ENCODE data around the gene AMZ2. TPM values are rescaled to one million over a fixed set of nuclear protein-coding genes. Genes with fewer than 3 reads are reported as not detected.

AMZ2 gene
- total RNA-seq, 2 experiments from 2014 or later = 119 to 150 TPM

GRCh38 chr17:68290955-68291835 is 43.4 kb downstream of the AMZ2 start, which contains the start of the genes ARSG and SLC16A6:
Gene ARSG (plus strand): TSS chr17:68291495. CDS start chr17:68307494, 15,999 bp downstream.
Gene SLC16A6 (minus strand): TSS chr17:68291127. CDS start chr17:68278320, 12,807 bp downstream.
- ATAC-seq (peak; percentile 58), DNase-seq (peak; percentile 92)
- Mint-ChIP-seq H3K36me3 (ENCODE audit: low read depth) (peaks cover 4% of the 10 kb centered on the region), H3K4me1 (peaks cover 62% of the 10 kb centered on the region), H3K27me3 (no peaks in the 10 kb centered on the region), H3K27ac (peak within 1 kb of the TSS; percentile 96), H3K4me3 (peak within 1 kb of the TSS; percentile 95), H3K9me3 (ENCODE audit: low read depth) (no peaks in the 10 kb centered on the region)
- POLR2A ChIA-PET = interaction anchor here (1.0 to 2.5 kb wide), 7 partner anchors 43 to 170 kb away, joined by 3 to 9 read pairs (median 3); partner anchors contain the start of genes AMZ2 and WIPI1
- CTCF ChIA-PET = interaction anchor here (0.6 to 2.7 kb wide), 3 partner anchors 19 to 147 kb away, joined by 3 to 16 read pairs (median 10); no protein-coding TSS in a partner anchor
- intact Hi-C loops (cut with DNase I, micrococcal nuclease) = loop anchor here (1.0 to 5.0 kb wide), 13 partner anchors 33 to 298 kb away; partner anchors contain the start of genes KPNA2 (in 1 of the 2), PRKAR1A (in 1 of the 2) and WIPI1 (in 1 of the 2)

DNA sequence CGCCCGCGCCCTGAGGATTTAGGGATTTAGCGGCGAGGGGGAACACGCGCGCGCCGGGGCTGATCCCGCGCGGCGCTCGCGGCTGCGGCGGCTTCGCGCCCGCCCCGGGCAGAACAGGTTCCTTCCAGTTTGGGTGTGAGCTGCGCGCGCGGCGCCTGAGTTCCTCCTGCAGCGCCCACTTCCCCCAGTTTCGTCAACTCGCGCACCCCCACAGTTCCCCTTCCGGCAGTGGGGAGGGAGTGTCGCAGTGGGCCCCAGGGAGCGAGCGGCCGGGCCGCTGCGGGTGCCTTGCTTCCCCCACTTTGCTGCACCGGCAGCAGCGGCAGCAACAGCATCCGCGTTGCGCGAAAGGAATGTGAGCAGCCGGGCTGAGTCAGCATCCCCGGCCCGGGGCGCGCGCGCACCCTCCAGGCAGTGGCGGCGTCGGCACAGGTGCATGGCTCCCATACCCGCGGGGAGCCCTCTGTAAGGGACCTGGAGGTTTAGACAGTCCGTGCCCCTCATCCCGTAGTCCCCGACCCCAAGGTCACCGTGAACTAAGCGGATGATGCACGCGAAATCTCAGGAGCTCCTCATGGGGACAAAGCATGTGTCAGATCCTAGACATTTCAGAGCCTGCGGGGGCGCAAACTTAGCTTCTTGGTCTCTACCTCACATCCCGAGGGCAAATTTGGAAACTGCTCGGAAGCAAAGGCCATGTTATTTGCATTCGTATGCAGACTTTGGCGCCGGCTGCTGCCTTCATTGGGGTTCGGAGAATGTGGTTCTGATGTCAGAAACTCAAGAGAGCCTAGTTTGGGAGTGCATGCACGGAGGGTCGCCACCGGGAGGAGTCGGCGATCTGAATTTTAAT is 44.2 kb downstream of the AMZ2 start:
- ATAC-seq (peak; percentile 71), DNase-seq (peak; percentile 92)
- peak overlapping the region; percentile 61 for H3K27ac Mint-ChIP-seq
- H3K4me1 Mint-ChIP-seq = peaks cover 68% of the 10 kb centered on the region
- H3K4me3 Mint-ChIP-seq = peak overlapping the region; percentile 77
- H3K36me3 Mint-ChIP-seq (ENCODE audit: low read depth) = peaks cover 4% of the 10 kb centered on the region
- no peaks in the 10 kb centered on the region for H3K27me3 Mint-ChIP-seq
- no peaks in the 10 kb centered on the region for H3K9me3 Mint-ChIP-seq (ENCODE audit: low read depth)
- intact Hi-C loops (cut with DNase I, micrococcal nuclease) = loop anchor here (1.0 to 5.0 kb wide), 16 partner anchors 34 to 1035 kb away; partner anchors contain the start of genes ABCA5 (in 1 of the 2), KPNA2 (in 1 of the 2), PRKAR1A (in 1 of the 2) and WIPI1 (in 1 of the 2)
- ChIA-PET POLR2A (interaction anchor here (0.5 to 2.5 kb wide), 10 partner anchors 33 to 169 kb away, joined by 3 to 9 read pairs (median 3); partner anchors contain the start of genes AMZ2 and WIPI1), CTCF (interaction anchor here (0.6 to 1.6 kb wide), 7 partner anchors 55 to 210 kb away, joined by 3 to 16 read pairs (median 4); no protein-coding TSS in a partner anchor)

GRCh38 chr17:68292689-68293040 is 44.8 kb downstream of the AMZ2 start:
- intact Hi-C loops (cut with DNase I, micrococcal nuclease) = loop anchor here (1.0 to 5.0 kb wide), 5 partner anchors 54 to 1035 kb away; partner anchors contain the start of gene ABCA5 (in 1 of the 2)
- POLR2A ChIA-PET = interaction anchor here (1.0 to 2.5 kb wide), 5 partner anchors 45 to 168 kb away, joined by 3 to 9 read pairs (median 3); partner anchors contain the start of gene AMZ2
- Mint-ChIP-seq H3K27ac (peak overlapping the region; percentile 61), H3K4me1 (peaks cover 69% of the 10 kb centered on the region), H3K27me3 (no peaks in the 10 kb centered on the region), H3K36me3 (ENCODE audit: low read depth) (peaks cover 4% of the 10 kb centered on the region), H3K9me3 (ENCODE audit: low read depth) (no peaks in the 10 kb centered on the region), H3K4me3 (peak overlapping the region; percentile 77)
- CTCF ChIA-PET = interaction anchor here (0.6 to 1.6 kb wide), 8 partner anchors 14 to 211 kb away, joined by 3 to 16 read pairs (median 4); no protein-coding TSS in a partner anchor
- DNase-seq = no peak
- ATAC-seq = no peak

DNA sequence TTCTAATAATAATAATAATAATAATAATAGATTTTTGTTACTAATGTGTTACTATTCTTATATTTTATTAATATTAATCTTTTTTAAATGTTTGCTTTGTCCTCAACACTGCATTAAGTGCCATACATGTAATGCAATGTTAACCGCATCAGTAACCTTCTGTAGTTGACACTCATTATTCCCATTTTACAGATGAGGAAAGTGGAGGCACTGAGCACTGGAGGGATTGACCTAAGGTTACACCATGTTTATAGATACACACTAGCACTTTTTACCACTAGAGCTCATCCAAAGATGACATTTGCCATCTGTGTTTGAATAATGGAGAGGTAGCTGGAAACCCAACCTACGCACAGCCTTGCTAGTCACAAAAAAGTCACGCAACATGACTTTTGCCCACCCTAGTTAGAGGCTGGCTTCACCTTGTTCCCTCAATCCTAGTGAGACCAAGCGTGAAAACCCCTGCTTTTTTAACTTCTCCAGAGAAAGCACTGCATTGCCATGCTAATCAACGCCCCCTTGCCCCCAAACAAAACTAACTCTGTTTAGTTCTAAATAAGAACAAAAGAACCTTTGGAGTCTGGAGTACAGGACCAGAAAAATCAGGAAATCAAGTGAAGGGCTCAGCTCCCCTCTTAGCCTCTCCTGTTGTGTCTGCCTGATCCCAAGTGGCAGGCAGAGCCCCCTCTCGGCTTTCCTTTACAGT is 45.8 kb downstream of the AMZ2 start:
- POLR2A ChIA-PET = no interaction called here
- no peaks in the 10 kb centered on the region for H3K27me3 Mint-ChIP-seq
- CTCF ChIA-PET = interaction anchor here (0.9 to 1.6 kb wide), 2 partner anchors 56 to 212 kb away, joined by 3 read pairs; no protein-coding TSS in a partner anchor
- ATAC-seq = no peak
- no peak overlapping the region for H3K4me3 Mint-ChIP-seq
- intact Hi-C loops (cut with DNase I, micrococcal nuclease) = loop anchor here in 1 of 2 experiments (5.0 kb wide), 1 partner anchor 191 kb away; no protein-coding TSS in a partner anchor
- H3K9me3 Mint-ChIP-seq (ENCODE audit: low read depth) = no peaks in the 10 kb centered on the region
- peaks cover 4% of the 10 kb centered on the region for H3K36me3 Mint-ChIP-seq (ENCODE audit: low read depth)
- peaks cover 66% of the 10 kb centered on the region for H3K4me1 Mint-ChIP-seq
- no peak overlapping the region for H3K27ac Mint-ChIP-seq
- no peak for DNase-seq

DNA sequence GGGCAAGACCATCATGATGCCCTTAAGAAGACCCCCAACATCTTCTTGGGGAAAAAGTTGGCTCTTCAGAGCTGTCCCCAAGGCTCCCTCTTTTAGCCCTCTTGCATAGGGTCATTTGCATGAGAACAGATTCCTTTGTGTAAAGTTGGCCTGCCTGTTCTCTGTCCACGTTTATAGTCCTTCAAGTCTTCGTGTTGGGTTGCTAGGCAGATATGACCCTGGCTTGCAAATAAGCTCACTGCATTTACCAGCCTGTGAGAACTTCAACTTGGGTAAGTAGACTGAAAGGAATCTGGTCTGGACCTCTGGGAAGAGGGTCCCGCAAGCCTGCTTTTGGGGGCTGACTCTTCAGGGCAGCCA is 46.3 kb downstream of the AMZ2 start:
- H3K4me1 Mint-ChIP-seq = peaks cover 61% of the 10 kb centered on the region
- no peaks in the 10 kb centered on the region for H3K27me3 Mint-ChIP-seq
- ATAC-seq (no peak), DNase-seq (no peak)
- no peak overlapping the region for H3K27ac Mint-ChIP-seq
- peaks cover 2% of the 10 kb centered on the region for H3K36me3 Mint-ChIP-seq (ENCODE audit: low read depth)
- intact Hi-C loops (cut with DNase I, micrococcal nuclease) = loop anchor here in 1 of 2 experiments (5.0 kb wide), 1 partner anchor 192 kb away; no protein-coding TSS in a partner anchor
- ChIA-PET POLR2A (no interaction called here), CTCF (interaction anchor here (0.9 kb wide), 1 partner anchor 56 kb away, joined by 3 read pairs; no protein-coding TSS in a partner anchor)
- H3K4me3 Mint-ChIP-seq = no peak overlapping the region
- H3K9me3 Mint-ChIP-seq (ENCODE audit: low read depth) = no peaks in the 10 kb centered on the region

GRCh38 chr17:68294617-68295016 is 46.8 kb downstream of the AMZ2 start:
- ChIA-PET CTCF (interaction anchor here (0.9 kb wide), 1 partner anchor 57 kb away, joined by 3 read pairs; no protein-coding TSS in a partner anchor), POLR2A (no interaction called here)
- no peaks in the 10 kb centered on the region for H3K27me3 Mint-ChIP-seq
- intact Hi-C loops (cut with DNase I, micrococcal nuclease) = loop anchor here in 1 of 2 experiments (5.0 kb wide), 1 partner anchor 192 kb away; no protein-coding TSS in a partner anchor
- no peaks in the 10 kb centered on the region for H3K9me3 Mint-ChIP-seq (ENCODE audit: low read depth)
- DNase-seq = no peak
- no peak overlapping the region for H3K27ac Mint-ChIP-seq
- no peak for ATAC-seq
- H3K36me3 Mint-ChIP-seq (ENCODE audit: low read depth) = no peaks in the 10 kb centered on the region
- peaks cover 57% of the 10 kb centered on the region for H3K4me1 Mint-ChIP-seq
- H3K4me3 Mint-ChIP-seq = no peak overlapping the region

- Mint-ChIP-seq H3K4me1 (peaks cover 52% of the 10 kb centered on the region), H3K9me3 (ENCODE audit: low read depth) (no peaks in the 10 kb centered on the region), H3K36me3 (ENCODE audit: low read depth) (no peaks in the 10 kb centered on the region), H3K27me3 (no peaks in the 10 kb centered on the region), H3K27ac (peak overlapping the region; percentile 13), H3K4me3 (no peak overlapping the region)
- intact Hi-C loops (cut with DNase I, micrococcal nuclease) = no loop called here
- ATAC-seq (no peak), DNase-seq (peak; percentile 72)
- ChIA-PET POLR2A (no interaction called here), CTCF (no interaction called here)
Measured at GRCh38 chr17:68295086-68295485, 47.2 kb downstream of the AMZ2 start.

- ChIA-PET POLR2A (no interaction called here), CTCF (interaction anchor here (0.6 to 1.1 kb wide), 2 partner anchors 141 to 162 kb away, joined by 3 to 4 read pairs; no protein-coding TSS in a partner anchor)
- H3K4me3 Mint-ChIP-seq = peak overlapping the region; percentile 31
- no peaks in the 10 kb centered on the region for H3K9me3 Mint-ChIP-seq (ENCODE audit: low read depth)
- ATAC-seq = peak; percentile 40
- H3K27me3 Mint-ChIP-seq = no peaks in the 10 kb centered on the region
- peak; percentile 79 for DNase-seq
- peak overlapping the region; percentile 69 for H3K27ac Mint-ChIP-seq
- no peaks in the 10 kb centered on the region for H3K36me3 Mint-ChIP-seq (ENCODE audit: low read depth)
- peaks cover 50% of the 10 kb centered on the region for H3K4me1 Mint-ChIP-seq
- intact Hi-C loops (cut with DNase I, micrococcal nuclease) = loop anchor here in 1 of 2 experiments (1.0 kb wide), 1 partner anchor 14 kb away; no protein-coding TSS in a partner anchor
Measured at GRCh38 chr17:68296217-68297191, 48.7 kb downstream of the AMZ2 start.

- peak overlapping the region; percentile 31 for H3K4me3 Mint-ChIP-seq
- POLR2A ChIA-PET = no interaction called here
- ATAC-seq (no peak), DNase-seq (no peak)
- CTCF ChIA-PET = interaction anchor here (0.6 to 1.1 kb wide), 3 partner anchors 141 to 857 kb away, joined by 3 to 4 read pairs (median 3); no protein-coding TSS in a partner anchor
- no peaks in the 10 kb centered on the region for H3K27me3 Mint-ChIP-seq
- H3K27ac Mint-ChIP-seq = peak overlapping the region; percentile 69
- intact Hi-C loops (cut with DNase I, micrococcal nuclease) = no loop called here
- H3K9me3 Mint-ChIP-seq (ENCODE audit: low read depth) = no peaks in the 10 kb centered on the region
- no peaks in the 10 kb centered on the region for H3K36me3 Mint-ChIP-seq (ENCODE audit: low read depth)
- H3K4me1 Mint-ChIP-seq = peaks cover 50% of the 10 kb centered on the region
Measured at GRCh38 chr17:68297195-68297594, 49.4 kb downstream of the AMZ2 start.

Measured in activated CD4-positive, alpha-beta T cell treated with anti-CD3 and anti-CD28 coated beads for 36 hours (primary cell).